Stimulated activated CD4-positive, alpha-beta T cell treated with anti-CD3 and anti-CD28 coated beads, TNF-alpha, amount 100 ng/mL, for 4 hours (primary cell): ENCODE data around the gene SORCS2.

Experiments
- DNase-seq, 3 experiments: peaks; one replicate each; pipeline ENCODE4 v3.0.0-alpha.2; 2020; ENCODE audit warnings: low read depth in 3 of 3

Gene SORCS2

GRCh38 chr4:7727749-7728148 is 535.4 kb downstream of the SORCS2 start:
- DNase-seq, result no peak

DNA sequence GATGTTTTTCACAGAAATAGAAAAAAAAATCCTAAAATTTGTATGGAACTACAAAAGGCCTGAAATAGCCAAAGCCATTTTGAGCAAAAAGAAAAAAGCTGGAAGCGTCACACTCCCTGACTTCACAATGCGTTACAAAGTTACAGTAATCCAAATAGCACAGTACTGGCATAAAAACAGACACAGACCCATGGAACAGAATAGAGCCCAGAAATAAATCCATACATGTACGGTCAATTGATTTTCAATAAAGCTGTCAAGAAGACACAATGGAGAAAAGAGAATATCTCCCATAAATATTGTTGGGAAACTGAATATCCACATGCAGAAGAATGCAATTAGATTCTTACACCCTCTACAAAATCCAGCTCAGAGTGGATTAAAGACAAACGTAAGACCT is 539.1 kb downstream of the SORCS2 start:
- no peak for DNase-seq

DNA sequence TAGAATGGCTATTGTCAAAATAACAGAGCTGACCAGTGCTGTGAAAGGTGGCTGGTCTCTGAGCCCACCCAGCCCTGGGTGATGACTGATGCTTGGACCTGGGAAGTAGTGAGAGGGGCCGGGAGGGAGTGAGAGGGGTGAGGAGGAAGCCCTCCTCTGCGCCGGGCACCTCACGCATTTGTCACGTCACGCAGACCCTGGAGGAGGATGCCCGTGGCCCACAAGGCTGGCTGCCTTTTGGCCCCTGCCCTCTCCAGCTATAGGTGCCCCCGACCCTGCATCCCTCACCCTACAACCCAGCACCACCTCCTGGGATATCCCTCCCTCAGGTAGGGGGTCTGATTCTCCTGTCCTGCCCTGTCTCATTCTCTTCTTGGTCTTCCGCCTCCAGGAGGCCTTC is 539.9 kb downstream of the SORCS2 start:
- no peak for DNase-seq

GRCh38 chr4:7733201-7733600 is 540.9 kb downstream of the SORCS2 start:
- DNase-seq, result no peak

DNA sequence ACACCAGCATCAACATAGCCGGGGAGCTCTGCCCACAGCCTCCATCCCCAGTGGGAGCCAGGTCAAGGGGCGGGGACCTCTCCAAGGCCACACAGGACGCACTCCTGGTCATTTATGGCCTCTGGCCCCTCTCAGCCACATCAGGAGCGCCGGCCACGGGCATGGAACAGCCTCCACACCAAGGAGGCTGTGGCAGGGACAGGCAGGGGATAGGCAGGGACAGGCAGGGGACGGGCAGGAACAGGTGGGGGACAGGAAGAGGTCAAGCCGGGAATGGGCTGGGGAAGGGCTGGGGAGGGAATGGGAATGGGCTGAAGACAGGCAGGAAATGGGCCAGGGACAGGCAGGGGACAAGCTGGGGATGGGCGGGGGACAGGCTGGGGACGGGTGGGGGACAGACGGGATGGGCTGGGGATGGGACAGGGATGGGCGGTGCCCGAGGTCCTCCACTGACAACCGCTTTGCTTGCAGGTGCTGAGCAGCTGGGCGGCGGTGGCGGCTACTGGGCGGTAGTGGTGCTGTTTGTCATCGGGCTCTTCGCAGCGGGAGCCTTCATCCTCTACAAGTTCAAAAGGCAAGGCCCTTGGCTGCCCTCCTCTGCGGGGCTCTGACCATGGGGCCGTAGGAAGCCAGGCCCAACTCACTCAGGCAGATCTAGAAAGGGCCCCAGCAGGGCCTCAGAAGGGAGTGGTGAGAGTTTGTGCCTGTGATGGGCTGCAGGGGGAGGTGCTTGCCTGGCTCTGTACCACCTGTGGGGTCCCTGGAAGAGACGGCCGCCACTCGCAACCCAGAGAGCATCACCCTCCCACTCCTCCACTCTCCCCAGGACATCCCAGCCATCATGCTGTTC is 541.7 kb downstream of the SORCS2 start:
- DNase-seq, result no peak

- no peak for DNase-seq
Measured at GRCh38 chr4:7734651-7735260, 542.4 kb downstream of the SORCS2 start.

DNA sequence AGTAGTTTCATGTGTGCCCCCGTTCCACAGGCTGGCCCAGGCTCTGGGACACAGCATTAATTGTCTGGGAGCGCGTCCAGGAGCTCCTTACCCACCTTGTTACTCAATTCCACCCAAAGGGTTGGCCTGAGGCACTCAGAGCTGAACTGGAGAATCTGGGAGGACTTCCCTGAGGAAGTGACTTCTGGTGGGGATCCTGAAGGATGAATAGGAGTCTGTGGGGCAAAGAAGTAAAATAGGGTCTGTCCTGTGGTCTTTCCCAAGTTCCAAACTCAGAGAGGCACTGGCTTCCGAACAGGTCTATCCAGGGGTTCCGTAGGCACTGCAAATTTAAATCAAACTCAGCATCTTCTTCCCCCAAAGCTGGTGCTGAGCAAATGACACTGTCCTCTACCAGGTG is 543.1 kb downstream of the SORCS2 start:
- no peak for DNase-seq

DNA sequence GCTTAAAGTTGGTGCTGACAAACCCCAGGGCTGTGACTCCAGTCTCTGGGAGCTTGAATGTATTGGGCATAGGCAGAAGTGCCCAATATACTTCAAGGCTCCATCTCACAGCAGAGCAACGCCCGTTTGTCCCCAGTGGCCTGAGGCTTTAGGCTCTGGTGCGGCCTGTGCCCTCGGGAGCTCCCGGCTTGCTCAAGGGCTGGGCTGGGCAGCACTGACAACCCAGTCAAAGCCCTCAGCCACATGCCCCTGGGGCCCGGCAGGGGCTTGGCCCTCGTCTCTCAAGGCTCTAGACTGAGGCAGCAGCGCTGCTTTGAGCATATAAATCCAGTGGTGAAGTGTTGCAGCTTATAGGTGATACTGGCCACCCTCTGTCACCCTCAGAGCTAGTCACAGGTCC is 543.6 kb downstream of the SORCS2 start:
- no peak for DNase-seq

DNA sequence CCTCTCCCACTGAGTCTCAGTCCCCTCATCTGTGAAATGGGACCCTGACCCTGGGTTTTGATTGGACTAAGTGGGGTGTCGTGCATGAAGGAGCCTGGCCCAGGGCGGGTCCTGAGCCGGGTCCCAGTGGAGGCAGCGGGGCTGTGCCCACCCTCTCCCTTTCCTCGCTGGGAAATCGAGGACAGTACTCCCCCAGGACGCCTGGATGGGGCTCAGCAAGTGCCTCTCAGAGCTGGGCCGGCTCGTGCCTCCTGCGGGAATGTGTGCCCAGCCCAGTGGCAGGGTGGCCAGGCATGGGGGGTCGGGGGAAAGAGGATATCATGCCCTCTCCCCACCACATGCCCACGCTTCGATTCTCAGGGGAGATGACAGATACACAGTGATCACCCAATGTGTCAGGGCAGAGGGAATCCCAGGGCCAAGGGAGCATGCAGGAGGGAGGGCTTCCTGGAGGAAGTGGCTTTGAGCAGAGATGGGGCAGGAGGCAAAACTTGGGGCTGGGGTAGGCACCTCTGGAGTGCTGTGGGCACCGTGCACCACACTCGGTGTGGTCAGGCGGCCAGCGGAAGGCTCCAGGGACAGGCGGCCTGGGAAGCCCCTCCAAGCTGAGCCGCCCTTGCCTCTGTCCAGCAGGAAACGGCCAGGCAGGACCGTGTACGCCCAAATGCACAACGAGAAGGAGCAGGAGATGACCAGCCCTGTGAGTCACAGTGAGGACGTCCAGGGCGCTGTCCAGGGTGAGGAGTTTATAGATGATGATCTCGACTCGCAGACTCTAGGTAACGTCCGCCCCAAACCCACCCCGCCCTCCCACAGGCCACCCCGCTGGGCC is 544.3 kb downstream of the SORCS2 start:
- no peak for DNase-seq

GRCh38 chr4:7737268-7737645 is 544.9 kb downstream of the SORCS2 start:
- no peak for DNase-seq

GRCh38 chr4:7737752-7738457 is 545.6 kb downstream of the SORCS2 start:
- DNase-seq, result no peak

DNA sequence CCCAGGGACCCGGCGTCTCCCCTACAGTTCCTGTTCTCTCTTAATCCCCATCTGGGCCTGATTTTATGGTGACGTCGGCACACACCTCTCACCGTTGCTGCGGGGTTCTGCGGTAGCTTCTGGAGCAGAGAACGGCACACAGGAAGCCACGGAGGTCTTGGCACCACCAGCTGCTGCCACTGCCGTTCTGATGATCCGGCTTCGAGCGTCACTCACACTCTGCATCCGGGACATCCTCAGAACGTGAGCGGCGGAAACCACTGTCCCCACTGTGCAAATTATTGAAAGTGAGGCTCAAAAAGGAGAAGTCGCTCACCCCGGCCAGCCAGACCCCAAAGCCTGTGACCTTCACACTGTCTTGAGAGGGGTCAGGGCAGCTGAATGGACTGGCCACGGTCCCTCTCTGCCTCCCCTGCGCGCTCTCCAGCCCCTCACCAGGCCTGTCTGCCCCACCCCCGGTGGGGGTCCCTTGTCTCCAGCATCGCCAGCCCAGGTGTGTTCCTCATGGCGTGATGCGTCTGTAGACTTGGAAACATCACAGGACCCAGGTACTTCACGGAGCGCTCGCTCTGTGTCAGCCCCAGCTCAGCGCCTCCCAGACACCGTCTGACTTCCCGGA is 546.2 kb downstream of the SORCS2 start:
- no peak for DNase-seq

- DNase-seq, result no peak
Measured at GRCh38 chr4:7739077-7739917, 547.0 kb downstream of the SORCS2 start.

DNA sequence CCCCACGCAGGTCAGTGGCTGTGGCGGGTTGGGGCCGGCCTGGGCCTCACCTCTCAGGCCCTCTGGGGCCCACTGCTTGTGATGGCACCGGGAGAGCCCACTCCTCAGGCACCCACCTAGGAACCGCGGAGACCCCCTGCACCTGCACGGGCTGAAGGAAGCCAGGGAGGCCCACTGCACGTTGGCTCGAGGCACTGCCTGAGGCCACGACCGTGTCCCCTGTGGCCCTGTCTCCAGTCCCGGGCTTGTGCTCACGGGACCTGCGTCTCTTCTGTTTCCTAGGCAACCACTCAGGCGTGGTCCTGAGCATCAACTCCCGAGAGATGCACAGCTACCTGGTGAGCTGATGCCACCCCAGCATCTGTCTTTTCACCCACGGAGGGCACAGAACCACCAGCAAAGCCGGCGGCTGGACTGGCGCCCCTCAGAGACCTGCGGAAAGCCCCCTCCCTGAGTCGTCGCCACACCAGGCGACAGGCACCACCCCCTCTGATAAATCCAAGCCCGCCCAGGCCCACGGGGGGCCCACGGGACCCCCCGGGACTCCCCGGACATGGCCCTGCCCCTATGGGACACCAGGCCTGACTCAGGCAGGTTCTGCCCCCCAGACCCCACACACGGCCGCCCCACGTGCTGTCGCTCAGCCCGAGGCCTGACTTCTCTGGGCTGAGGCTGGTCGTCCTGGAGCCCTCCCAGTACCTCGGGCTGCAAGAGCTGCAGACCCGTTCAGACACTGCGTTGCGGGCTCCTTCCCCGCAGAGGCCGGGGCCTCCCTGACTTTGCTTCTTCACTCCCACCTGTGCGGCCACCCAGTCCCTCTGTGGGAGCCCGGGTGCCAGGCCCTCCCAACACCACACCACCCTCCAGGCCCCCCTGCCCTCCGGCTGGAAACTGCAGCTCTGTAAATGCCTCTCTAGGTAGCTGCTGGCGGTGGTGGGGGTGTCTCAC is 547.9 kb downstream of the SORCS2 start:
- DNase-seq, result no peak

- no peak for DNase-seq
Measured at GRCh38 chr4:7740866-7741525, 548.7 kb downstream of the SORCS2 start.

GRCh38 chr4:7741946-7742806 is 549.8 kb downstream of the SORCS2 start:
- no peak for DNase-seq

DNA sequence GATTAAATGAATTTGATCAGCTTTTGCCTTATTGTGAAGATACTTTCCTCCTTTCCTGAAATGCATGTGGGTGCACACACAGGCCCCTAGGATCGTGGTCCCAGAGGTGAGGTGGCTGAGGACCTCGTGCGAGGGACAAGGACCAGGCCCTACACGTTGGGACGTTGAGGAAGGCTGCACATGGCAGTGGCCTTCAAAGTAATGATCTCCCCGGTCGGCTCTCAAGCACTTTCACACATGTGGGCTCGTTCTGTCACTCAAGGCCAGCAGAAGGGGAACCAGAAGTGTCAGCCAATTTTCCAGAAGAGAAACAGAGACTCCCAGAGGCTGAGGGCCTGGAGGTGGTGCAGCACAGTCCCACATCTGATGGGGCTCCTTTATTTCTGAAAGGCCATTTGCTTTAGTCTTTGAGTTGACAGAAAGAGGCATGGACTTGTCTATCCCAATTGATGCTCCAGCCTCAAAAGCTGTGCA is 550.5 kb downstream of the SORCS2 start:
- DNase-seq, result no peak
